Activated CD4-positive, alpha-beta T cell treated with anti-CD3 and anti-CD28 coated beads, Interleukin-2, amount 50 U/mL, for 16 hours (primary cell): ENCODE measurements around the gene PTPRN.
A peak's percentile ranks its signal among the peaks of the same experiment; 100 is the strongest.
"Not testable (repeated sequence)": the region's sequence is repeated elsewhere in the genome, so short reads cannot be mapped to it uniquely, and the experiment has no call there.

Experiments used
- DNase-seq: peaks from one replicate; pipeline ENCODE4 v3.0.0-alpha.2; 2020

Gene PTPRN

DNA sequence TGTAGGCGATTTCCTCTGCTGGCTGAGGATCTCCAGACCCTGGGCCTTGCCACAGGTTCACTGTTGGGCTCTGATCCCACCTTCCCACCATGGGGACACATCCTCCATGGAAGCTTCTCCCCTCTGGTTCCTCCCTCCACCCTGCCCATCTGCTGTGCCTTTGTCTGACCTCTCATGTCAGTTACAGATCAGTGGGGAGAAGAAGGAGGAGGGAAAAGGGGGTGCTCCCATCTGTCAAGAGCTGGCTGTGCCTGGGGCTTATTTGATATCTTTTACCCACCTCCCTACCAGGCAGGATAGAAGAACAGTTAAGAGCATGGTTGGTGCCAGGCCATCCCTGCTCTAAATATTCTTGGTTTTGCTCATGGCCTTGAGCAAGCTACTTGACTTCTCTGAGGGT, 42.3 kb downstream of the PTPRN start:
- no peak for DNase-seq

DNA sequence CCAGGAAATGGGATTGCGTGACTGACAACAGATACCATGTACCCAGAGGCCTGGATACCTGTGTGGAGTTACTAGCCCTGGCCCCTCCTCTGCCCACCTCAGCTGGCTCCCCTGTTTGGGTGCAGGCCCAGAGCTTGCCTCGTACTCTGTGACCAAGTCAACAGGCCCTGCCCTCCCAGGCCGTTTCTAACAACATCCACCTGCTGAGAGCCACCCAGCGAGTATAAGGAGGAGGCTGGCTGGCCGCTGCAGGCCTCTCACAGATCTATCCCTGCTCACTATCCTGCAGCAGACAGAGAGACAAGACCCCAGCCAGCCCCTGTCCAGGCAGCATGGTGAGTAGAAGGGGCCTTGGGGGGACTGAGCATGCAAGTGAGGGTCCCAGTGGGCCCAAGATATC, 43.0 kb downstream of the PTPRN start:
- DNase-seq = no peak

DNA sequence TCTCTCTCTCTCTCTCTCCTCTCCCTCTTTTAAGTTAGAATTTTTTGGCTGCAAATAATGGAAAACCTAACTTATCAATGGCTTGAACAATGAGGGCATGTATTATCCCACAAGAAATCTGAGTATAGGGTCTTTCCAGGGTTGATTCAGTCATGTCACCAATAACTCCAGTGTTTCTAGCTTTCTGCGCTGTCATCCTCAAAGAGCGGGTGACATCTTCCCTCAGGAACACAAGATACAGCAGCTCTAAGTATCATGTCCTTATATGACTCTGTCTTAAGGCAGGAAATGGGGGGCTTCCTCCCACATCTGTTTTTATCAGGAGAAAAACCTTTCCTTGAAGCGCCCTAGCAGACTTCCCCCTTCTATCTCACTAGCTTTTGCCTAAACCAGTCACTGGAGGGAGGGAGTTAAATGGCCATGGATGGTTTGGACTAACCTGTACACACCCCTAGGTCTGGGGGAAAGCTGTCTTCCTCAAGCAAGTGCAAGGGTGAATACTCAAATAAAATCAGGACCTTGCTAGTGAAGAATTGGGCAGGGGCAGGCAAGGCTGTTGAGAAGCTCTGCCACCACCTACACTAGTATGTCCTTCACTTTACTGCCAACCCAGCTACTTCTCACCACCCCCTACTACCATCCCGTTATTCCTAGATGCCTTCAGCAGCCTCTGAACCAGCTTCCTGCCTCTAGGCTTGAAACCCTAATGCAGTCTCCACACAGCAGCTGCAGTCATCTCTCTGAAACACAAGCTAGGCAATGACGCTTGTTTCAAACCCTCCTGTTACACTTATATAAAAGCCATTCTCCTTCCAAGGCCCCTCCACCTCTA, 48.0 kb downstream of the PTPRN start:
- DNase-seq = no peak

DNA sequence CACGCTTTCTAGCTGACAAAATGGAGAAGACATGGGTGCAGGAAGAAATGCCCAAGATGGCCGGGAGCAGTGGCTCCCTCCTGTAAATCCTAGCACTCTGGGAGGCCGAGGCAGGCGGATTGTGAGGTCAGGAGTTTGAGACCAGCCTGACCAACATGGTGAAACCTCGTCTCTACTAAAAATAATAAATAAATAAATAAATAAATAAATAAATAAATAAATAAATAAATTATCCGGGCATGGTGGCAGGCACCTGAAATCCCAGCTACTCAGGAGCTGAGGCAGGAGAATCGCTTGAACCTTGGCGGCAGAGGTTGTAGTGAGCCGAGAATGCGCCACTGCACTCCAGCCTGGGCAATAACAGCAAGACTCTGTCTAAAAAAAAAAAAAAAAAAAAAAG, 50.3 kb downstream of the PTPRN start:
- not testable (repeated sequence) for DNase-seq

DNA sequence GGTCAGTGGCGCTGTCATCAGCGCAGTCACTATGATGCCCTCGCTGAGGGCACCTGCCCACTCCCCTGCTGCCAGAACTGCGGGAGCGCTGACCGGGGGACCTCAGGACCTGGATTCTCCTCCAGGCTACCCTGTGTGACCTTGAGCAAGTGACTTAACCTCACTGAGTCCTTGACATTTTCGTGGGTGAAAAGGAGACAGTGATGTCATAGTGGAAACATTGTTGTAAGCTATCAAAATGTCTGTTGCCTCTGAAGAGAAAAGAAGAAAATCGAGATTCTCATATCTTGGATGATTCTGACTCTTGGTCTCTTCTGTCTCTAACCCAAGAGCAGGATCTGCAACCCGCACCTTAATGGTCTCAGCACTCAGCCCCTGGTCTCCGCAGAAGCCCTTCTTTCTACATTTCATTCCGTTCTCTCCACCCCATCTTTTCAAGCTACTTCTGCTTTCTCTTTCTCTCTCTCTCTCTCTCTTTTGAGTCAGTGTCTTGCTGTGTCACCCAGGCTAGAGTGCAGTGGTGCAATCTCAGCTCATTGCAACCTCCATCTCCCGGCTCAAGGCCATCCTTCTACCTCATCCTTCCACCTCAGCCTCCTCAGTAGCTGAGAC, 54.5 kb downstream of the PTPRN start:
- DNase-seq = peak; percentile 64

DNA sequence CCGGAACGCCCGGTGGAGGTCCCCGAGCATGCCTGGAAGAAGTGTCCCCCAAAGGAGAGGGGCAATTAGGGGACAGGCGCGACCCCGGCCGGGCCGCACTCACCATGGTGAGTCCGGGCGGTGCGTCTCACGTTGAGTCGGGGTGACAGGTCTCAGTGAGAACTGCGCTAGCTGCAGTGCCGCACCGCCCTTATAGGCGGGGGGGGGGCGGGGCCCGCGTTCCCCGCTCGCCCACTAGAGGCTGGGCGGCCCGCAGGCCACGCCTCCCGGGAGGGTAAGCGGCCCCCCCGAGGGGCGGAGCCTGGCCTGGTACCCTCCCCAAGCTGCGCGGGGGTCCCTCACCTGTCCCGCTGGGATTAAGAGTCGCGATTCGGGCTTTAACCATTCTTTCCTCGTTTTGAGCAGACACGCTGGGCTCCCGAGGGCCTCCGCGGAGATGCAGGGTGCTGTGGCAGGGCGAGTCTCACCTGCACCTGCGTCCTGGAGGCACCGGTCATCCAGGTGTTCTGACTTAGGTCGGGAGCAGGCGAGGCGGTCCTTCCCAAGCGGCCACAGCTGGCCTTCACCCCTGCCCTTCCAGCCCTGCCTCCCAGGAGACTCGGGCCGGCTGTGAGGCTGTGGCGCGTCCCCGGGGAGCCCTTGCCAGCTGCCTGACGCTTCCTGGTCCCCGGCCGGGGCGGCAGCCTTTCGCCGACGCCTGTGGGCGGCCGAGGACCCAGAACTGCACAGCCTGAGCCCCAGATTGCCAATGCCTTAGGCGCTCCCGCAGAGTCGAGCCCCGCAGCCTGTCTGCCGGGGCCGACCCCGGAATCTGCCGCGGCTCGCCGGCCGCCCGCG, 55.2 kb downstream of the PTPRN start, which contains the start of gene TUBA4A:
TUBA4A (minus strand) TSS at position 166 of the 837 bp plus-strand sequence; CDS start at position 106, 60 bp downstream.
- peak; percentile 91 for DNase-seq

DNA sequence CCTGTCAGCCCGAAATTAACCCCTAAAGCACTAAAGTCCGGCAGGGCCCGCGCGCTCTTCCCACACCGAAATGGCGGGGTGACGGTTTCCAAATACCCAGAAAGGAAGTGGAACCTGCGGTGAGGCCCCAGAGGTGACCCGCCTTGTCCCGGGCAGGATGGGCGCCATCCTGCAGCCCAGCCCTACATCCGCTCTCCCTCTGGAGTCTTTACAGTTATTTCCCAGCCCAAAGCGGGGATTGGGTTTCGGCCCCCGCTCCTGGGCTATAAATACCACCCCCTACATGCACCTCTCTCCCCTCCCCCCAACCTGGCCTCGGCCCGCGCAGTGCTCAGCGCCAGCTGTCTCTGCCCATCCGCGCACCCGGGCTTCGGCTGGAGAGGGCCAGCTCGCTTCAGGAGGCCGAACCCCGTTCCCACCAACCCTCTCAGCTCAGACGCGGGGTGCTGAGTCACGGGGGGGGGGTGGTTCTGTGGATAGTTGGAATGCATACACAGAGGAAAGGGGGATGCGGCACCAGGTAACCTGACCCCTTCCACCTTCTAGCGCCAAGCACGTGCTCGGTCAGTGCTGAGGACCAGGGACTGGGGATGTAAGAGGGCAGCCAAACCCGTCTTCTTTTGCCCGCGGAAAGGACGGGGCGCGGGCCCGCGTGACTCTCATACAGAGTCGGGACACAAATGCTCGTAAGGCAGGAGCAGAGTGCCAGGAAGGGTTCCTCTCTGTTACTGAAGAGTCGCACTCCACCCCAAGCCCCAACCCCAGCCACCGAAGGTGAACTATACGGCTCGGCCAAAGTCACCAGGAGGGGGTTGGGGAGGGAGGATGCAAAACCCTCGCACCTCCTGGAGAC, 56.1 kb downstream of the PTPRN start, which contains the start of gene TUBA4B:
TUBA4B (plus strand) TSS at position 344 of the 853 bp plus-strand sequence; CDS start at position 509, 165 bp downstream.
- peak; percentile 68 for DNase-seq

DNA sequence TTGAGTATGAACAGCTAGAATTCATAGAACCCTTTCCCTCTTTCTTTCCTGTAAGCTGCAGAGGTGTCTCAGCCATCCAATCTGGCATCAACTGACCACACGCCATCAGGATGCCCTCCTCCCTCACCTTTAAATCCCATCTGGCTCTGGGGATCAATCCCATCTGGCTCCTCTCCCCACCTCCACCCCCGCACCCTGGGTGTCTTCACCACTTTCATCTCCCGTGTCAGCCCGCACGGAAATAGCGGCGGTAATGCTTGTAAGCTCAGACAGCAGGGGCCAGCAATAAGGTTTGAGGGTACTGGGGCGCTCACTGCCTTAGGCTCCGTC, 56.7 kb downstream of the PTPRN start:
- DNase-seq = no peak

DNA sequence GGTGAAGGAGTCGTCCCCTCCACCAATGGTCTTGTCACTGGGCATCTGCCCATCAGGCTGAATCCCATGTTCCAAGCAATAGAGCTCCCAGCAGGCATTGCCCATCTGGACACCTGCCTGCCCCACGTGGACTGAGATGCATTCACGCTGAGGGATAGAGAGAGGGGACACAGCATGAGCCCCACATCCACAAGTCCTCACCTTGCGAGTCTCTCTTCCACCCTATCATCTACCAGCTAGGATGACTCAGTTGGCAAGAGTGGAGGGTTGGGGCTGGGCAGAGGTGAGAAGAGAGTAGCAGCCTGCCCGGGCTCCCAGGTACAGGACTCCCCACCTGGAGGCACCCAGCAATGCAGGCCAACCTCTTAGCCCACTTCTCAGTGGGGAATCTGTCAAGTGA, 57.1 kb downstream of the PTPRN start:
- peak; percentile 34 for DNase-seq

DNA sequence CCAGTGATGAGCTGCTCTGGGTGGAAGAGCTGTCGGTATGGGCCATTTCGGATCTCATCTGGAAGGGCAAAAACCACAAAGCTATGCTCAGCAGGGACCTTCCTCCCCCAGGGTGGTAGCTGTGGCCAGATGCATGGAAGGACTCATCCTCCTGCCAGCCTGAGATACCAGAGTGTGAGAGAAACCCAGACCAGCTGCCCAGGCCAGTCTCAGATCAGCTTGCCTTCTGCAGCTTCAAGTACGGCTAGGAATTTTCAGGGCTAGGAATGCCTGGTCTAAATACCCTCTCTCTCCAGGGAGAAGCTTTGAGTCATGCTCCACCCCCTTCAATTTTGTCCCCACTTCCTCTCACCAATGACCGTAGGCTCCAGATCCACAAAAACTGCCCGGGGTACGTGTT, 57.5 kb downstream of the PTPRN start:
- DNase-seq = no peak

DNA sequence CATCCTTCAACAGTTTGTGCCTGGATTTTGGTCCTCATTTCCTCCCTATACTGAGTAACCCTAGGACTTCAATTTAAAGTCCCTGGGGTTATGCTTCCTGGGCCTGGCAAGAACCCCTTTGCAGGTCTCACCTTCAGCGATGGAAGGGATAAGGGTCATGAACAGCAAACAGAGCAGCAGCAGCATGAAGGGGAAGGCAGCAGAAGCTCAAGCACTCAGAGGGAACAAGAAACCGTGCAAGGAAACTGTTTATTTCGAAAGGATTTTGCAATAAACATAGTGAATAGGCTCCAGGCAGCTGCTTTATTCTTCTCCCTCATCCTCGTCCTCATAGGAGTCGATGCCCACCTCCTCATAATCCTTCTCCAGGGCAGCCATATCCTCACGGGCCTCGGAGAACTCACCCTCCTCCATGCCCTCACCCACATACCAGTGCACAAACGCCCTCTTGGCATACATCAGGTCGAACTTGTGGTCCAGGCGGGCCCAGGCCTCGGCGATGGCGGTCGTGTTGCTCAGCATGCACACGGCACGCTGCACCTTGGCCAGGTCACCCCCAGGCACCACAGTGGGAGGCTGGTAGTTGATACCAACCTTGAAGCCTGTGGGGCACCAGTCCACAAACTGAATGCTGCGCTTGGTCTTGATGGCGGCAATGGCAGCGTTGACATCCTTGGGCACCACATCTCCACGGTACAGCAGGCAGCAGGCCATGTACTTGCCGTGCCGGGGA, 59.0 kb downstream of the PTPRN start:
- DNase-seq = no peak

DNA sequence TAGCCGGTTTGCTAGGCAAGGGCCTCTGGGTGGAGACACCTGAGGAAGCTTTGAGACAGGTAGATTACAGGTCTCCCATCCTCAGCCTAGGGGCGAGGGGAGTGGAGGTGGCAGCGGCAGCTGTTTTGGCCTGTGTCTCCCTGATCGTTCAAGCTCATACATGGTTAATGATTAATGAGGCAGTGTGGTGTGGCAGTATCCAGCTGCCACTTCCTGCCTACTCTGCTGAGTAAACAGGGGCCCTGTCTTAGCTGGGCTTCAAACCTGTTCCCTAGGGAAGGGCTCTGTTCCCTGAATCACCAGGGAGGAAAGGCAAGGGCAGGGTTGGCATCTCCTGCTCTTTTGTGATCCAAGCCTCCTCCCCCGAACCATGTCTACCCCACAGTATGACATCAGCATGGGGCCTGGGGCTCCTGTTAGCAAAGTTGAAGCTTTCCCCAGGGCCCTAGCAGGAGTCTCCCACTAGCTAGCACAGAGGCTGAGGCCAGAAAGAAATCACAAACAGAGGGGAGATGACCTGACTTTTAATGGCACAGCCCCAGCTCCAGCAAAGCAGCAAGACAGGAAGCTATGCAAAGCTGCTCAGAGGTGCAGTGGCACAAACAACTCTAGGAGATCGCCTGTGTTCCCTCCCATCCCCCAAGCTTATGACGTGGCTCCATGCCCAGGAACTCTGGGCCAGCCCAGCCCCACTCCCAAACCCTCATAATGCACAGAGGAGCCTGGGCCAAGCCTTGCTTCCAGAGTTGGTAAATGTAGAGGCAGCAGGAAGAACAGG, 59.8 kb downstream of the PTPRN start:
- peak; percentile 62 for DNase-seq

DNA sequence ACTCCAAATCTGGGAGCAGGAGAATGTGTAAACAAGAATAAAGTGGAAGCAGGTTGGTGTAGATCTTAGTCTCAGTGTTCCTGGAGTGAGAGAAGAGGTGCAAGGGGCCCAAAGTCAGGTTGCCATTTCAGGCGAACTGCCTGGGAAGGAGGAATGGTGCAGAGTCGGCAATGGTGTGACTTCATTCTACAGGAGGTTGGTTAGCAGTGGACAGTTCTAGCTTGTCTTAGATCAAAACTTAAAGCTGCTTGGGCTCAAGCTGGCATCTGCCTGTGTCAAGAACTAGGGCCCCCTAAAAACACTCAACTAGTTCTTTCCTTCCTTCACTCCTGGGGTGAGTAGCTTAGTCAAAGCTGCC, 60.4 kb downstream of the PTPRN start:
- DNase-seq = no peak

DNA sequence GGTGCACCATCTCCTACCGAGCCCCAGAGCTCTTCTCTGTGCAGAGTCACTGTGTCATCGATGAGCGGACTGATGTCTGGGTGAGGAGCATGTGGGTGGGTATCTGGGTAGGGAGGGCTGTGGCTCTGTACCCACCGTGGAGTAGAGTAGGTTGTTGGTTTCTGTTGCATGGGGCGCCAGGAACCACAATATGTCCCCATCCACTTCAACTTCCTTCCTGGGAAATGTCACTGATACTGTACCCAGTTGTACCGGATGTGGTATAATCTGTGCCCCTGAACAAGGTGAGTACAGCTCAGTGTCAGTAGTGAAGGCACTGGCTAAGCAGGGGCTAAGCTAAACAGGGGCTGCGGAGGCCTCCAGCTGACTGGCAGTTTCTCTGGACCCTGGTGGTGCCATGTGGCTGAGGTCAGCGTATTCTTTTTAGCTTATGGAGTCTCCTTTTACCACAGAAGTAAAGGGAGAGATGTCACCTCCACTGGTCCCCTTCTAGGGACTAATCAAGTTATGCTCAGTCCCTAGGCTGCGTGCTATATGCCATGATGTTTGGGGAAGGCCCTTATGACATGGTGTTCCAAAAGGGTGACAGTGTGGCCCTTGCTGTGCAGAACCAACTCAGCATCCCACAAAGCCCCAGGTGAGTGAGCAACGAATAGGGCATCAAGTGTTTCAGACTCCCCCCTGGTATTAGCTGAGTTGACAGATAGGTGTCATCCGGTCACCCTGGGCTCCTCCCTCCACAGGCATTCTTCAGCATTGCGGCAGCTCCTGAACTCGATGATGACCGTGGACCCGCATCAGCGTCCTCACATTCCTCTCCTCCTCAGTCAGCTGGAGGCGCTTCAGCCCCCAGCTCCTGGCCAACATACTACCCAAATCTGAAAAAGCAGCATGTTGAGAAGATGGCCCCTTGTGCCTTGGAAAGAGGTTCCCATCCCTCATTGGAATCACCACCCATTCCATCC, 61.2 kb downstream of the PTPRN start:
- DNase-seq = peak; percentile 83

DNA sequence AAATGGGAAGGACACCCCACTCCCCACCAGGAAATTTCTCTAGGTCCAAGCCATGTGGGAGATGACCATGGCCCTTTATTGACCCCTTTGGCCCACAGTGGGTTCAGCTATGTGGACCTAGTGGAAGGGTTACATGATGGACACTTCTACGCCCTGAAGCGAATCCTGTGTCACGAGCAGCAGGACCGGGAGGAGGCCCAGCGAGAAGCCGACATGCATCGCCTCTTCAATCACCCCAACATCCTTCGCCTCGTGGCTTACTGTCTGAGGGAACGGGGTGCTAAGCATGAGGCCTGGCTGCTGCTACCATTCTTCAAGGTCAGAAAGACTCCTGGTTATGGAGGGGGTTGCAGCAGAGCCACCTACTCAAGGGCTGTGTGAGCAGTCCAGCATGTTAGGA, 62.6 kb downstream of the PTPRN start:
- no peak for DNase-seq

DNA sequence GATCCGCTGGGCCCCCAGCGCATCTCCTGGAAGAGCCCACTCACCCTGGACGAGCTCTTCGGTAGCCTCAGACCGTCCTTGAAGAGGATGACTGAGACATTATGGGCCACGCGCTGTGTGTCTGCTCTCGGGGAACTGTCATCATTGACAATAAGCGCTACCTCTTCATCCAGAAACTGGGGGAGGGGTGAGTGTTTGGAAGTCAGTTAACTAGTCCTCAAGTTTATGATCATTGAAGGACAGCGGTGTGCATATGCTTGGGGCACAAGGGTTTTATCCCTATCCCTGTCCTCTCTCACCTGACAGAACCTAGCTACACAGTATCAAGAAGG, 63.3 kb downstream of the PTPRN start:
- DNase-seq = no peak

DNA sequence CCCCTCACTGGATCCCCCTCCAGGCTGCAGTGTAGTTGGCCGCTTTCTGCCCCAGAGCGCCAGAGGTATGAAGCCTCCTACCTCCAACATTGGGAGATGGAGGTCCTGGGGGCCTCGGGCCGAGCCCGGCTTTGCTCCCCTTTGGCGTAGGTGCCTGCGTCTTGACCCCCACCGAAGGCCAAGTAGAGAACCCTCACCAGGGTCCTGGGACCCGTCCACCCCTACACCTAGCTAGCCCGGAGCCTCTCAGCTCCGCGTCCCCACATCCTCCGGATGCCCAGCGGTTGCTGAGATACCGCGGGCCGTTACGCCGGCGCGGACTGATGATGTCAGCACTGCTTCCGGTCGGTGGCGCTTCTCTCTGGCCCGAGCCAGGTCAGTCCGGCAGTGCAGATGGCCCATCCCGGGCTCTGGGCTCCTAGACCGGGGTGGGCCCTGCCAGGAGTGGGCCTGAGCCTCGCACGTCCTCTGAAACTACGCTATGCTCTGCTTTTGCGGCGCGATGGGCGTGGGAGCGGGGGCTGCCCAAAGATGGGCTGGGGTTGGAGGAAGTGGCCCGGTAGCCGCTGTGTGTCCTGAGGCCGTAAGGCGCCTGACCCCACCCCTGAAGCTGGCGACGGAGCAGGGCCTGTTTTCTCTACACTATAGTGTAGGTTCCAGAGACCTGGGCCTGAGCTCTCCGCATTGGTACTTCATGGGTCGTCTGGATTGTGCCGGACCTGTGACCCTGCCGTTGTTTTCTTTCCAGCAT, 63.9 kb downstream of the PTPRN start, which contains the start of the genes GLB1L and STK16:
GLB1L (minus strand) TSS at position 297 of the 751 bp plus-strand sequence. CDS start 1,871 bp downstream, outside the sequence.
STK16 (plus strand) TSS at position 332 of the 751 bp plus-strand sequence. CDS start 521 bp downstream, outside the sequence.
- DNase-seq = peak; percentile 93

DNA sequence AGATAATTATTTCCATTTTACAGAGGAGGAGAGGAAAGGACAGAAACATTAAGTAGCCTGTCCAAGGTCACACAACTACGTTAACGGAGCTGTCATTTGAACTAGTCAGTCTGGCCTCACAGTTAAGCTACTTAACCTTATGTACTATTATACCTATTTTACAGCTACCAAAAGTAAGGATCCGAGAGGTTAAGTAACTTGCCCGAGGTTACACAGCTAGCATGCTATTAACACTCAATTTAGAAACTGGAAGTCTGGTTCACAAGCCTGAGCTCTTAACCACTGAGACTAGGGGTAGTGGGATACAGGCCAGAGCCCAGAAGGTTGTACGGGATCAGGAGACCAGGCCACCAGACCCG, 64.4 kb downstream of the PTPRN start:
- no peak for DNase-seq

DNA sequence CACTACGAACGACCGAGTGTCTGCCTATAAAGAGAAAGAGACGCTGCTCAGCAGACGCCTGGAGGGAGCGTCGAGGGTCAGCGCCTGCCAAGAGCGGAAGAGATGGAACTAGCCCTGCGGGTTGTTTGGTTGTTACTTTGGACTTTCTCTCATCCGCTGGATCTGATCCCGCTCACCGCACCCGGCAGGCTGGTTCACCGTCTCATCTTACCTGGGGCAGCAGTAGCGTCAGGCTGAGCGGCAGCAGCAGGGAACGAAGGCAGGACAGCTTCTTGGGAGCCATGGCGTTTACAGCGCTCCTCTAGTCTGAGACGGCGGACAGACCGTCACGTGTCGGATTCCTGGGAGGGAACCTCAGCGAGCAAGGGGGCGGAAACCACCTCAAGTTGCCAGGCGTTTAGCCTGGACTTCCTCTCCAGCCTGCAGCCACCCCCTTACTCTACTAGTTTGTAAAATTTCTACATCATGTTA, 65.9 kb downstream of the PTPRN start:
- DNase-seq = no peak
